Bronchial epithelial cell (primary cell): ENCODE data around the gene AURKB. TPM values are rescaled to one million over a fixed set of nuclear protein-coding genes. Genes with fewer than 3 reads are reported as not detected.

Experiments
- DNase-seq: peaks from one replicate; pipeline ENCODE4 v3.0.0-alpha.2; 2010; ENCODE audit warnings: low read depth
- FAIRE-seq: peaks from 2 replicates; lab custom pipeline; 2011; peaks lifted over from hg19 to GRCh38; lab: Jason Lieb, UNC
- H3K27me3 ChIP-seq: 2 replicates; pipeline ENCODE4 v1.5.1; 2011; ENCODE audit warnings: low read length; ENCODE audit not compliant: control insufficient read depth, insufficient read depth
- H3K36me3 ChIP-seq: 2 replicates; pipeline ENCODE4 v1.5.1; 2011; ENCODE audit warnings: low read length; ENCODE audit not compliant: control insufficient read depth, insufficient read depth
- H3K4me3 ChIP-seq: 2 replicates; pipeline ENCODE4 v1.5.1; 2011; ENCODE audit warnings: mild to moderate bottlenecking, low read depth, low read length, control low read depth
- total RNA-seq: library from RNA; depleted of rRNA; stranded (reverse); fragments of >200 nt; gene quantifications from 2 replicates; pipeline ENCODE4 v1.2.1, GENCODE V29; 2014
- TF ChIP-seq, protein P1 (sequence below): IDR thresholded peaks from 2 replicates; pipeline ENCODE4 v1.5.1; 2011; ENCODE audit warnings: mild to moderate bottlenecking, moderate library complexity, low read length, control low read depth, inconsistent platforms; ENCODE audit not compliant: insufficient read depth, severe bottlenecking

The AURKB gene
- total RNA-seq, 1 donor from 2014 or later = 1.6 TPM

GRCh38 chr17:8156246-8156992, 54.0 kb downstream of the AURKB start:
- TF ChIP-seq, protein P1, sequence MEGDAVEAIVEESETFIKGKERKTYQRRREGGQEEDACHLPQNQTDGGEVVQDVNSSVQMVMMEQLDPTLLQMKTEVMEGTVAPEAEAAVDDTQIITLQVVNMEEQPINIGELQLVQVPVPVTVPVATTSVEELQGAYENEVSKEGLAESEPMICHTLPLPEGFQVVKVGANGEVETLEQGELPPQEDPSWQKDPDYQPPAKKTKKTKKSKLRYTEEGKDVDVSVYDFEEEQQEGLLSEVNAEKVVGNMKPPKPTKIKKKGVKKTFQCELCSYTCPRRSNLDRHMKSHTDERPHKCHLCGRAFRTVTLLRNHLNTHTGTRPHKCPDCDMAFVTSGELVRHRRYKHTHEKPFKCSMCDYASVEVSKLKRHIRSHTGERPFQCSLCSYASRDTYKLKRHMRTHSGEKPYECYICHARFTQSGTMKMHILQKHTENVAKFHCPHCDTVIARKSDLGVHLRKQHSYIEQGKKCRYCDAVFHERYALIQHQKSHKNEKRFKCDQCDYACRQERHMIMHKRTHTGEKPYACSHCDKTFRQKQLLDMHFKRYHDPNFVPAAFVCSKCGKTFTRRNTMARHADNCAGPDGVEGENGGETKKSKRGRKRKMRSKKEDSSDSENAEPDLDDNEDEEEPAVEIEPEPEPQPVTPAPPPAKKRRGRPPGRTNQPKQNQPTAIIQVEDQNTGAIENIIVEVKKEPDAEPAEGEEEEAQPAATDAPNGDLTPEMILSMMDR = peak; percentile 3
- peaks cover 22% of the 10 kb centered on the region for H3K36me3 ChIP-seq
- FAIRE-seq = peak; percentile 73

GRCh38 chr17:8155996-8156245, 54.5 kb downstream of the AURKB start:
- TF ChIP-seq, protein P1 = no peak
- no peak for DNase-seq
- peak overlapping the region; percentile 88 for H3K4me3 ChIP-seq
- H3K36me3 ChIP-seq = peaks cover 22% of the 10 kb centered on the region
- no peaks in the 10 kb centered on the region for H3K27me3 ChIP-seq
- FAIRE-seq = no peak

More at GRCh38 chr17:8156246-8156992, 54.0 kb downstream of the AURKB start:
- Histone ChIP-seq H3K27me3 (no peaks in the 10 kb centered on the region), H3K4me3 (peak overlapping the region; percentile 88)
- peak; percentile 100 for DNase-seq

- TF ChIP-seq, protein P1 = no peak
- DNase-seq (peak; percentile 27), FAIRE-seq (no peak)
- no peaks in the 10 kb centered on the region for H3K27me3 ChIP-seq
- peak overlapping the region; percentile 88 for H3K4me3 ChIP-seq
- H3K36me3 ChIP-seq = peaks cover 24% of the 10 kb centered on the region
Observed at GRCh38 chr17:8155231-8155995, 55.0 kb downstream of the AURKB start.

Other genes with a start within 250 kb of the AURKB start
- 0.13 TPM in 1 of 2 replicates, not detected in the other for gene GUCY2D, start 208.0 kb downstream of the AURKB start, total RNA-seq
- 5.8 and 20.6 TPM in 2 replicates for gene ALOX15B, start 171.5 kb downstream of the AURKB start, total RNA-seq
- gene ALOX12B, start 122.9 kb downstream of the AURKB start, total RNA-seq = 0.26 and 2.0 TPM in 2 replicates
- 1.3 and 2.0 TPM in 2 replicates for gene ALOXE3, start 92.1 kb downstream of the AURKB start, total RNA-seq
- 0.13 and 1.3 TPM in 2 replicates for gene HES7, start 86.5 kb downstream of the AURKB start, total RNA-seq
- gene PER1, start 58.2 kb downstream of the AURKB start, total RNA-seq = 21.9 and 26.4 TPM in 2 replicates
- 2.1 and 4.4 TPM in 2 replicates for gene VAMP2, start 47.6 kb downstream of the AURKB start, total RNA-seq
- 20.2 and 24.2 TPM in 2 replicates for gene TMEM107, start 34.2 kb downstream of the AURKB start, total RNA-seq
- 6.5 and 6.8 TPM in 2 replicates for gene BORCS6, start 20.4 kb downstream of the AURKB start, total RNA-seq
- gene CTC1, start 37.5 kb upstream of the AURKB start, total RNA-seq = 2.9 and 5.6 TPM in 2 replicates
- 5.8 and 9.5 TPM in 2 replicates for gene PFAS, start 38.7 kb upstream of the AURKB start, total RNA-seq
- gene RANGRF, start 78.1 kb upstream of the AURKB start, total RNA-seq = 11.1 and 11.8 TPM in 2 replicates
- 0.26 and 0.38 TPM in 2 replicates for gene SLC25A35, start 84.8 kb upstream of the AURKB start, total RNA-seq
- not detected in 2 replicates for gene ARHGEF15, start 99.7 kb upstream of the AURKB start, total RNA-seq
- gene ODF4, start 129.3 kb upstream of the AURKB start, total RNA-seq = not detected in 2 replicates
- gene RPL26, start 172.6 kb upstream of the AURKB start, total RNA-seq = 6,352 and 10,136 TPM in 2 replicates
- under 0.01 and 0.38 TPM in 2 replicates for gene RNF222, start 187.3 kb upstream of the AURKB start, total RNA-seq
- 47.1 and 52.6 TPM in 2 replicates for gene NDEL1, start 225.3 kb upstream of the AURKB start, total RNA-seq